Measurements from ENCODE around the gene CTNNA3.

DNA sequence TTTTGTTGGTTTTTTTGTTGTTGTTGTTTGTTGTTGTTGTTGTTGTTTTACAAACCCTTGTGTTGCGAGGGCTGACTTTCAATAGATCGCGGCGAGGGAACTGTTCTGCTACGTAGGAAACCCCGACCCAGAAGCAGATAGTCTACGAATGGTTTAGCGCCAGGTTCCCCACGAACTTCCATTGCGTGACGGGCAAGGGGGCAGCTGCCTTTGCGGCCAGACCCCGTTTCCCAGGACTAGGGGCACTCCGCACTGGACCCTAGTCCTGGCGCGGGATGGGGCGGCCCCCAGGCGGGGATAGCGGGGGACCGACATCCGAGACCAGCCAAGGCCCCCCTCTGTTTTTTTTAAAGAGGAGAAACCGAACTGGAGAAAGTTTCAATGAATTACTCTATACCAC, 650.6 kb downstream of the CTNNA3 start:
- TF ChIP-seq, protein P1, sequence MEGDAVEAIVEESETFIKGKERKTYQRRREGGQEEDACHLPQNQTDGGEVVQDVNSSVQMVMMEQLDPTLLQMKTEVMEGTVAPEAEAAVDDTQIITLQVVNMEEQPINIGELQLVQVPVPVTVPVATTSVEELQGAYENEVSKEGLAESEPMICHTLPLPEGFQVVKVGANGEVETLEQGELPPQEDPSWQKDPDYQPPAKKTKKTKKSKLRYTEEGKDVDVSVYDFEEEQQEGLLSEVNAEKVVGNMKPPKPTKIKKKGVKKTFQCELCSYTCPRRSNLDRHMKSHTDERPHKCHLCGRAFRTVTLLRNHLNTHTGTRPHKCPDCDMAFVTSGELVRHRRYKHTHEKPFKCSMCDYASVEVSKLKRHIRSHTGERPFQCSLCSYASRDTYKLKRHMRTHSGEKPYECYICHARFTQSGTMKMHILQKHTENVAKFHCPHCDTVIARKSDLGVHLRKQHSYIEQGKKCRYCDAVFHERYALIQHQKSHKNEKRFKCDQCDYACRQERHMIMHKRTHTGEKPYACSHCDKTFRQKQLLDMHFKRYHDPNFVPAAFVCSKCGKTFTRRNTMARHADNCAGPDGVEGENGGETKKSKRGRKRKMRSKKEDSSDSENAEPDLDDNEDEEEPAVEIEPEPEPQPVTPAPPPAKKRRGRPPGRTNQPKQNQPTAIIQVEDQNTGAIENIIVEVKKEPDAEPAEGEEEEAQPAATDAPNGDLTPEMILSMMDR (IDR thresholded peaks at IDR 0.05) = no peak
- TF ChIP-seq POLR2A (IDR thresholded peaks at IDR 0.05) = no peak
